IMR-90 (cell line): ENCODE results near the gene DPYD. TPM values are rescaled to one million over a fixed set of nuclear protein-coding genes. Genes with fewer than 3 reads are reported as not detected.

ENCODE experiments used
- ATAC-seq: fragments of 200-7000 bp; cut with Tn5 transposase; 2 replicates; pipeline ENCODE4 v1.9.1; 2020; ENCODE audit warnings: low read depth, mild to moderate bottlenecking, moderate library complexity
- BruUV-seq: library from RNA; stranded (reverse); fragments of 400-500 nt; replicated peaks from 2 replicates; lab custom pipeline; 2021; lab: Mats Ljungman, UMichigan
- CTCF ChIA-PET: fragments of 300-600 bp; formaldehyde crosslinking; extraction: SDS; loops from one replicate; lab custom pipeline; 2021; ENCODE audit warnings: antibody characterized with exemption; lab: Yijun Ruan, JAX
- POLR2A ChIA-PET: fragments of 300-600 bp; sonication (Branson Sonifier 250); formaldehyde crosslinking; loops from one replicate; lab custom pipeline; 2022; ENCODE audit warnings: antibody characterized with exemption; ENCODE audit not compliant: unreplicated experiment; lab: Charles Lee
- DNase-seq: peaks from one replicate; pipeline ENCODE4 v3.0.0; 2013
- H2AFZ ChIP-seq: replicated peaks from 2 replicates; pipeline ENCODE3; 2013; ENCODE audit warnings: low read length, mild to moderate bottlenecking; ENCODE audit not compliant: poor library complexity
- H2AK5ac ChIP-seq: 2 replicates; pipeline ENCODE4 v1.6.1; 2013; ENCODE audit warnings: low read depth, low read length, inconsistent platforms
- H2AK9ac ChIP-seq: replicated peaks from 2 replicates; pipeline ENCODE3; 2013; ENCODE audit warnings: mild to moderate bottlenecking, low read depth, low read length, moderate library complexity; ENCODE audit not compliant: poor library complexity
- H2BK120ac ChIP-seq: 2 replicates; pipeline ENCODE4 v1.6.1; 2013; ENCODE audit warnings: low read depth, low read length, inconsistent platforms
- H2BK15ac ChIP-seq: 3 replicates; pipeline ENCODE4 v1.6.1; 2013; ENCODE audit warnings: low read depth, low read length, inconsistent platforms
- H2BK20ac ChIP-seq: 2 replicates; pipeline ENCODE4 v1.6.1; 2013; ENCODE audit warnings: low read depth, mild to moderate bottlenecking, inconsistent platforms, low read length, moderate library complexity
- H2BK5ac ChIP-seq: 2 replicates; pipeline ENCODE4 v1.6.1; 2013; ENCODE audit warnings: mild to moderate bottlenecking, low read depth, low read length, inconsistent platforms; ENCODE audit not compliant: poor library complexity, severe bottlenecking
- H3K14ac ChIP-seq: replicated peaks from 2 replicates; pipeline ENCODE4 v1.6.1; 2013; ENCODE audit warnings: low read depth, low read length, inconsistent platforms
- H3K18ac ChIP-seq: 2 replicates; pipeline ENCODE4 v1.6.1; 2013; ENCODE audit warnings: low read depth, low read length, control low read depth
- H3K23ac ChIP-seq: 2 replicates; pipeline ENCODE4 v1.6.1; 2013; ENCODE audit warnings: low read depth, low read length, inconsistent platforms
- H3K27ac ChIP-seq: 2 replicates; pipeline ENCODE4 v1.5.1; 2013; ENCODE audit warnings: mild to moderate bottlenecking, control low read depth, low read length; ENCODE audit not compliant: insufficient read depth
- H3K27me3 ChIP-seq: 2 replicates; pipeline ENCODE4 v1.6.1; 2013; ENCODE audit warnings: low read length; ENCODE audit not compliant: control insufficient read depth, insufficient read depth
- H3K36me3 ChIP-seq: 2 replicates; pipeline ENCODE4 v1.6.1; 2013; ENCODE audit warnings: low read length, mixed read lengths; ENCODE audit not compliant: control insufficient read depth, insufficient read depth
- H3K4ac ChIP-seq: 2 replicates; pipeline ENCODE4 v1.6.1; 2013; ENCODE audit warnings: low read depth, low read length, inconsistent platforms
- H3K4me1 ChIP-seq: 2 replicates; pipeline ENCODE4 v1.6.1; 2013; ENCODE audit warnings: low read length, mixed read lengths; ENCODE audit not compliant: control insufficient read depth, insufficient read depth
- H3K4me2 ChIP-seq: 2 replicates; pipeline ENCODE4 v1.6.1; 2013; ENCODE audit warnings: low read depth, mild to moderate bottlenecking, control low read depth, low read length, moderate library complexity
- H3K4me3 ChIP-seq: 2 replicates; pipeline ENCODE4 v1.5.1; 2013; ENCODE audit warnings: low read depth, mild to moderate bottlenecking, control low read depth, low read length, moderate library complexity; ENCODE audit not compliant: insufficient read depth
- H3K56ac ChIP-seq: 2 replicates; pipeline ENCODE4 v1.6.1; 2013; ENCODE audit warnings: low read length, inconsistent platforms; ENCODE audit not compliant: insufficient read depth; ENCODE audit errors: extremely low read depth
- H3K79me1 ChIP-seq, 2 experiments: 2 replicates each; pipeline ENCODE4 v1.6.1; 2013; ENCODE audit warnings: low read length in 2 of 2, inconsistent platforms in 1 of 2, low read depth in 1 of 2
- H3K9ac ChIP-seq: 2 replicates; pipeline ENCODE4 v1.6.1; 2013; ENCODE audit warnings: low read depth, low read length, control low read depth
- H3K9me1 ChIP-seq: 2 replicates; pipeline ENCODE4 v1.6.1; 2013; ENCODE audit warnings: low read length, inconsistent platforms; ENCODE audit not compliant: insufficient read depth
- H3K9me3 ChIP-seq: 2 replicates; pipeline ENCODE4 v1.6.1; 2013; ENCODE audit warnings: low read length; ENCODE audit not compliant: control insufficient read depth, insufficient read depth
- H4K20me1 ChIP-seq: 2 replicates; pipeline ENCODE4 v1.6.1; 2013; ENCODE audit warnings: low read length, inconsistent platforms; ENCODE audit not compliant: insufficient read depth
- H4K5ac ChIP-seq: 2 replicates; pipeline ENCODE4 v1.6.1; 2013; ENCODE audit warnings: mild to moderate bottlenecking, low read depth, low read length, control low read depth
- H4K8ac ChIP-seq, 2 experiments: 2 replicates each; pipeline ENCODE4 v1.6.1; 2013; ENCODE audit warnings: low read depth in 2 of 2, low read length in 2 of 2, control low read depth in 1 of 2, inconsistent platforms in 1 of 2
- H4K91ac ChIP-seq: 2 replicates; pipeline ENCODE4 v1.6.1; 2013; ENCODE audit warnings: low read depth, low read length, inconsistent platforms; ENCODE audit not compliant: insufficient read depth
- CTCF ChIP-seq: conservative IDR thresholded peaks from 2 replicates; pipeline ENCODE4 v1.5.1; 2012; ENCODE audit warnings: mild to moderate bottlenecking, low read depth, low read length, improper control_type of control experiment
- dilution Hi-C: fragments of 300-500 bp; cut with HindIII; formaldehyde crosslinking; loops from one replicate; pipeline ENCODE4 v1.14.3; 2018; ENCODE audit warnings: low sequenced_read_pairs; ENCODE audit not compliant: unreplicated experiment
- in situ Hi-C: fragments of 300-500 bp; cut with MboI; formaldehyde crosslinking; loops from 3 replicates; pipeline ENCODE4 v1.14.3; 2019; ENCODE audit warnings: low sequenced_read_pairs, inconsistent platforms, mixed read lengths
- intact Hi-C: fragments of 100-400 bp; cut with micrococcal nuclease; formaldehyde crosslinking; loops from 2 replicates; pipeline ENCODE4 v1.10.0; 2022
- polyA plus RNA-seq, 3 experiments: library from polyadenylated mRNA; depleted of rRNA; stranded (reverse); fragments of >200 nt; gene quantifications; 2 replicates each; pipeline ENCODE4 v1.2.3, GENCODE V29; 2012; ENCODE audit warnings: low replicate concordance in 1 of 3
- total RNA-seq: library from RNA; depleted of rRNA; stranded (reverse); fragments of >200 nt; gene quantifications from 2 replicates; pipeline ENCODE4 v1.2.3, GENCODE V29; 2012

DPYD gene
- total and polyA plus RNA-seq, 2 of the 4 experiments (the other 2 are of a cell fraction), result 9.3 to 47.3 TPM

- BruUV-seq, result no TSS peak
- in situ Hi-C loops, result no loop called here
- H3K9me3 ChIP-seq, result no peaks in the 10 kb centered on the region
- H3K4ac ChIP-seq, result no peak overlapping the region
- POLR2A ChIA-PET, result no interaction called here
- dilution Hi-C loops, result no loop called here
- no peak overlapping the region for H3K56ac ChIP-seq
- H2BK120ac ChIP-seq, result no peak overlapping the region
- TF ChIP-seq CTCF, result no peak
- no peak overlapping the region for H2AK5ac ChIP-seq
- no peaks in the 10 kb centered on the region for H4K20me1 ChIP-seq
- DNase-seq, result no peak
- H2BK15ac ChIP-seq, result no peak overlapping the region
- H3K27ac ChIP-seq, result no peak overlapping the region
- no peak overlapping the region for H2BK5ac ChIP-seq
- H4K5ac ChIP-seq, result no peak overlapping the region
- H3K79me1 ChIP-seq, result peaks cover 0 to 2% of the 10 kb centered on the region in 2 experiments; a peak in 2 of 4 replicates
- H2AK9ac ChIP-seq, result no peak overlapping the region
- H4K91ac ChIP-seq, result no peak overlapping the region
- no peak overlapping the region for H3K18ac ChIP-seq
- CTCF ChIA-PET, result interaction anchor here (0.6 kb wide), 1 partner anchor 443 kb away, joined by 4 read pairs; no protein-coding TSS in a partner anchor
- H3K4me3 ChIP-seq, result no peak overlapping the region
- no peak overlapping the region for H4K8ac ChIP-seq
- H3K23ac ChIP-seq, result no peak overlapping the region
- H3K27me3 ChIP-seq, result no peaks in the 10 kb centered on the region
- H3K9me1 ChIP-seq, result no peaks in the 10 kb centered on the region
- no peak overlapping the region for H3K9ac ChIP-seq
- H2BK20ac ChIP-seq, result no peak overlapping the region
- no peak for ATAC-seq
- H3K4me2 ChIP-seq, result no peak overlapping the region
- H3K4me1 ChIP-seq, result no peaks in the 10 kb centered on the region
- intact Hi-C loops, result no loop called here
- H3K36me3 ChIP-seq, result no peaks in the 10 kb centered on the region
- H3K14ac ChIP-seq, result no peak overlapping the region
- no peak overlapping the region for H2AFZ ChIP-seq
Measured at GRCh38 chr1:97826820-97827219, 94.0 kb downstream of the DPYD start.
